ENCODE measurements around the gene AGBL4.

The AGBL4 gene

DNA sequence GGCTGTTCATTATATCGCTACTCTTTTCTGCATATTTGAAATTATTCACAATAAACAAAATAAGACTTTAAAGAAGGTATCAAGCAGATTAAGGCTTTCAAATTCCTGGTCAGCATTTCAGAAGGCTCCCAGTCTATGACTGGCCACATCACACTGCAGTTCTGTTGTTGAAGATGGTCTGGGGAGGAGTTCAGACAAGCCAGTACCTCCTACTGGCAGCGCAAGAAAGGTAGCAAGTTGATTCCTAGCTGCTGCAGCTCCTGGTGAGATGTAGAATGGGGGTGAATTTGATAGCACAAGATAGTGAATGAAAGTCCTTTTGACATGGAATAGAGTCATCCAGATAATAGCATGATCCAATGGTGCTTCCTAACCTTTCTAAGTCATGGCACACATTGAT, 1158.8 kb downstream of the AGBL4 start:
- no peak for DNase-seq
- intact Hi-C loops (cut with DNase I): no loop called here

- intact Hi-C loops (cut with DNase I): no loop called here
- no peak for DNase-seq
Measured at GRCh38 chr1:48859456-48859855, 1164.3 kb downstream of the AGBL4 start.

GRCh38 chr1:48858200-48858920, 1165.4 kb downstream of the AGBL4 start:
- intact Hi-C loops (cut with DNase I): no loop called here
- DNase-seq: no peak

- intact Hi-C loops (cut with DNase I): no loop called here
- DNase-seq: no peak
Measured at GRCh38 chr1:48853006-48853405, 1170.7 kb downstream of the AGBL4 start.

GRCh38 chr1:48851638-48852037, 1172.1 kb downstream of the AGBL4 start:
- no peak for DNase-seq
- intact Hi-C loops (cut with DNase I): no loop called here

GRCh38 chr1:48848035-48848434, 1175.7 kb downstream of the AGBL4 start:
- intact Hi-C loops (cut with DNase I): no loop called here
- no peak for DNase-seq

DNA sequence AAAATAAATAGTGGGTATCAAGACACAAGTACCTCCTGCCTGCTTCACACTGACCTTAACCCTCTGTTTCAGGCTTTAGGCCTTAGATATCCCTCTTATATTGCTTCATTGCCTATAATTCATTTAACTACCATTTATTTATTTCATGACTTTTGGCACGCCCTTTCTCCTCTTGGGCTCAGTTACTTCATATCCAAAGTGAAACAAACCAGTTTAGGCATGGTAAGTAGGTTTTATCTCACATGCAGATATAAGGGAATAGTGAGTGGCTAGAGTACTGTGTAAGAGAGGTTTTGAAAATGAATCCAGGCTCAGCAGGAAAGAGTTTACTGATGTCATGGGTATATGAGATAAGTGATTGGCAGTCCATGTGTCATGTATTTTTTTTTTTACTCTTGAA, 1177.3 kb downstream of the AGBL4 start:
- intact Hi-C loops (cut with DNase I): no loop called here
- DNase-seq: no peak

DNA sequence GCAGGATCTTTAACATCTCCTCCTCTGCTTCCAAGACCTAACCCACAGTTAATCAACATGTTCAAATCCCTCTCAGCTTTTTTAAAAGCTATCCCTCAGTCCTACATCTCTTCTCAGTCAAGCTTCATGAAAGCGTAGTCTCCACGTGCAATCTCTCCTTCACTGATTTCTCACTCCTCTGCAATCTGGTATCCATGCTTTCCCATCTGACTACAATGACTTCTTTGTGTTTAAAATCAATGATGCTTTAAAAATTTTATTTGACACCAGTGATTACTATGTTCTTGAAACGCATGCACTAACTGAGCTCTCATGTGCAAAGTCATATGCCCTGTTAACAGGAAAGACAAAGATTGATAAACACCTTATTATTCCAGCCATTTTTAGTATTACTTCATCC, 1179.6 kb downstream of the AGBL4 start:
- intact Hi-C loops (cut with DNase I): no loop called here
- no peak for DNase-seq

DNA sequence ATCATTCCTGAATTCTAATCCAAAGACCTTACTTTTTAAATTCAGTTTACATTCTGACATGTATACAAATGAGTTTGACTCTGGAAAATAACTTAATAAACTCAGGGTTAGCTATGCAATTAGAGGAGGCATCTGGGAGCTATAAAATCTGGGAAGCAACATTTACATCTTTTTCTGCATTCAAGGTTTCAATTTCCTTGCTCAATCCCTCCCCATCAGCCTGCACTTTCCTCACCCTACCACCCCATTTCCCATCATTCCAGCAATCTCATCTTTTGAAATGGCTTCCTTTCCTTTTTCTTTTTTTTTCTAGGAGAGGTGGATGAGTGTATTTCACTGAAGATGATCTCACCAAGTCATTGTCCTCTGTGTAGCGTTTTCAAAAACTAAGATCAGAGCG, 1181.8 kb downstream of the AGBL4 start:
- DNase-seq: no peak
- intact Hi-C loops (cut with DNase I): no loop called here

DNA sequence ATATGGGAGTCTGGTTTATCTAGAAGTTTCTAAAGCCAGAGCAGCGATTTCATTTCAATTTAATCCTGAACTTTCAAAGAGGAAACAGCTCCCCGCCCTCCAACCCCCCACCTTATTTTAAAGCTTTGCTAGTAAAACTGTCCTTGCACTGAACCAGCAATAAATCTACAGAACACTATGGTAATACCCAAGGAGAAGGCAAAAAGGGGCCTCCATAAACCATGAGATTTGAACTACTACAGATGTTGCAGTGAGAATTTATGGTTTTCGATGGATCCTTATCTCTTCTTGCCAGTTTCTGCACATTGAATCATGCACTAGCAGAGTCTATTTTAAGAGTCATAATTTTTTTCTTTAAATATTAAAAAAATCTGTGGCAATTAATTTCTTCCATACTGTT, 1182.3 kb downstream of the AGBL4 start:
- intact Hi-C loops (cut with DNase I): no loop called here
- DNase-seq: no peak

DNA sequence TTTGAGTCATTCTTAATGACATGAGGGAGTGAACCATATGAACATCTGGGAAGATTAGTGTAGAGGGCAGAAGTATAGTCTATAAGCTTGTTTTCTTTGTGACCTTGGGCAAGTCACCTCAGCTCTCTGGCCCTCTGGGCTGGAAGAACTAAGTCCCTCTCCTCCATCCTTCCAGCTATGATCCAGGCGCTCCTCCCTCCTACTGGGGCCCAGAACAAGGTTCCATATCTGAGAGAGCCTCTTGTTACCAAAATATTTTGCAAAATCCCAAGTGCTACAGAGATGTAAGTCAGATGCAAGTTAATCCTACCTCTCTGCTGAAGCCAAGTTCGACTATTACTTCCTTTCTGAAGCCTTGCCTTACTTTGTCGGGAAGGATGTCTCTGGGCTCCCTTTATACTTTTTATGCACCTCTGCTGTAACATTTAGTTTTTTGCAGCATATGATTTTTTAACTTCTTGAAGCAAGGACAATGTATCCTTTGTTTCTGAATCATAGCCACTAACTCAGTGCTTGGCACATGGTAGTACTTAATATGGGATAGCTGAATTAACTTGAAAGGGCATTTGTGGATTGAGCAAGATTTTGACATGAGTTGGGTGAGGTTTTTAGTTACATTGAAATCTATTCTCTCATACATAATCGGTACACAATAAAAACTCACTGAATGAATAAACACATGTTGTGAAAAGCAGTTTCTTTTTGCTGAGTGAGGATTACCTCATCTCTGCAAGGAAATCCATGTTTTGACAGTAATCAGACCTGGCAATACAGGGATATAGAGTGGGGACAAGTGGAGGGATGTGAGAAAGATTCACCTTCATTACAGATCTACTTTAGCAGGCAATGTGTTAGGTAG, 1192.4 kb downstream of the AGBL4 start:
- no peak for DNase-seq
- intact Hi-C loops (cut with DNase I): no loop called here

- intact Hi-C loops (cut with DNase I): no loop called here
Measured at GRCh38 chr1:48830715-48831114, 1193.0 kb downstream of the AGBL4 start.

GRCh38 chr1:48829446-48829845, 1194.3 kb downstream of the AGBL4 start:
- intact Hi-C loops (cut with DNase I): no loop called here
- DNase-seq: no peak

More at GRCh38 chr1:48830715-48831114, 1193.0 kb downstream of the AGBL4 start:
- DNase-seq: no peak

GRCh38 chr1:48823168-48823567, 1200.6 kb downstream of the AGBL4 start:
- no peak for DNase-seq
- intact Hi-C loops (cut with DNase I): no loop called here

DNA sequence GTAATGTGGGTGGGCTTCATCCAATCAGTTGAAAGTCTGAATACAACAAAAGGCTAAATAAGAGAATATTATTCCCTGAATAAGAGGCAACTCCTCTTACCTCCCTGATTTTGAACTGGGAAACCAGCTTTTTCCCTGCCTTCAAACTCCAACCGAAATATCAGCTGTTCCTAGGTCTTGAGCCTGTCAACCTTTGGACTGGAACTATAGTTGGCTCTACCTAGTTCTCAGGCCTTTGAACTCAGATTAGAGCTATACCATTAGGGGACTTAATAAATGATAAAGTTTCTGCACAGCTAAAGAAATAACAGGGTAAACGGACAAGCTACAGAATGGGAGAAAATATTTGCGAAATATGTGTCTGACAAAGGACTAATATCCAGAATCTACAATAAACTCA, 1203.3 kb downstream of the AGBL4 start:
- intact Hi-C loops (cut with DNase I): no loop called here
- no peak for DNase-seq

- DNase-seq: peak; percentile 14 to 90 (median 62)
- intact Hi-C loops (cut with DNase I): loop anchor here (1.0 to 2.0 kb wide), 2 partner anchors 141 to 245 kb away; no protein-coding TSS in a partner anchor
Measured at GRCh38 chr1:48817505-48818114, 1206.1 kb downstream of the AGBL4 start.

DNA sequence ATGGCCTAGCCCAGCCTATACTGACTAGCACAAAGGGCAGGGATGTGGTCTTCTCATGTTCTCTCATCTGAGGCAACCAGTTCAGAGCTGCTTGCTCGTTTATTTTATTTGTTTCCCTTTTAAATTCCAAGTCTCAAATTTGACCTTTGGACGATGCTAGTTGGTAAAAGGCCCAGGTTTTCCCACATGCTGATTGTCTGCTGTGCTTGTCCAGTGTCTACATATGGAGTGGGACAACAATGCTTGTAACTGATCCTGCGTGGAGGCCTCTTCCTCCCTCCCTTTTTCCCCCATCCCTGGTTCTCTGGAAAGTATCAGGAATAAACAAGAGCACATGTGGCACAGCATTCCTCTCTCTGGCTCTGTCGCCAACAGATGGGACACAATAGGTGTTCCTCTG, 1213.0 kb downstream of the AGBL4 start:
- no peak for DNase-seq
- intact Hi-C loops (cut with DNase I): no loop called here

DNA sequence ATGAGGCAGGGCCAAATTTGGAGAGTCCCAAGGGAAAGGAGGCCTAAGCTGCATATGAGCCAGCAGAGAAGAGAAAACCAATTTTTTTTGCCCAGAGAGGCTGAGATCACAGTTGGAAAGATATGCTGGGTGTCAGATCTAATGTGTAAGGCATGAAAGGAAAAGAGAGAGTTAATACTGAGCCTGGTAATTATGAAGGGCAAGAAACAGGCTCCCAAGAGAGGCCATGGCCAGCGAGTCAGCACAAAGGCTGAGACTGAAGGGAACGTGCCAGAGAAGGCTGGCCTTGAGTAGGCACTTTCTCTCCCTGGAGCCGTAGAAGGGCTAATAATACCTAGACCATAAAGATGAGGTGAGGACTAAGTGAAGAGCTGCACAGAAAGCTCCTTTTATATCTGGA, 1215.3 kb downstream of the AGBL4 start:
- intact Hi-C loops (cut with DNase I): no loop called here

GRCh38 chr1:48807554-48808260, 1216.0 kb downstream of the AGBL4 start:
- intact Hi-C loops (cut with DNase I): no loop called here
- DNase-seq: no peak

More for the DNA sequence above, 1215.3 kb downstream of the AGBL4 start:
- DNase-seq: no peak

DNA sequence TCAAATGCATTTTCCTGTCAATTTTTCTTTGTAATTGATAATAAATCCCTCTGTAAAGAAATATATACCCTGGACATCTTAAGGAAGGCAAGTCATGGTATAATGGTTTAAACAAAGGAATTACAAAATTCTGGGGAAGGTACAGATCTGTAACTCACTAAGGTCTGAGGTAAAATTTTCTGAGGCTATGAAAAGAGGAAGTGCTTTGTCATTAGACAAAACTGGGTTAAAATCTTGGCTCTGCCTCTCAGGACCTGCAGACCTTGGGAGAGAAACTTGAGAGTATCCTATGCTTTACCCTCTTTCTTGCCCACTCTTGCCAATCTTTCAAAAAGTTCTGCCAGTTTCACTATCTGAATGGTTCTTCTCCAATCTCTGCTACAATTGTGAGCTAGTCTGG, 1220.3 kb downstream of the AGBL4 start:
- intact Hi-C loops (cut with DNase I): no loop called here
- no peak for DNase-seq

- intact Hi-C loops (cut with DNase I): no loop called here
- DNase-seq: no peak
Measured at GRCh38 chr1:48794816-48795215, 1228.9 kb downstream of the AGBL4 start.

Data from posterior cingulate gyrus (tissue), 11 donors.